Measurements from ENCODE around the gene CALHM3.
"Not testable (repeated sequence)": the region's sequence is repeated elsewhere in the genome, so short reads cannot be mapped to it uniquely, and the experiment has no call there.

The CALHM3 gene

DNA sequence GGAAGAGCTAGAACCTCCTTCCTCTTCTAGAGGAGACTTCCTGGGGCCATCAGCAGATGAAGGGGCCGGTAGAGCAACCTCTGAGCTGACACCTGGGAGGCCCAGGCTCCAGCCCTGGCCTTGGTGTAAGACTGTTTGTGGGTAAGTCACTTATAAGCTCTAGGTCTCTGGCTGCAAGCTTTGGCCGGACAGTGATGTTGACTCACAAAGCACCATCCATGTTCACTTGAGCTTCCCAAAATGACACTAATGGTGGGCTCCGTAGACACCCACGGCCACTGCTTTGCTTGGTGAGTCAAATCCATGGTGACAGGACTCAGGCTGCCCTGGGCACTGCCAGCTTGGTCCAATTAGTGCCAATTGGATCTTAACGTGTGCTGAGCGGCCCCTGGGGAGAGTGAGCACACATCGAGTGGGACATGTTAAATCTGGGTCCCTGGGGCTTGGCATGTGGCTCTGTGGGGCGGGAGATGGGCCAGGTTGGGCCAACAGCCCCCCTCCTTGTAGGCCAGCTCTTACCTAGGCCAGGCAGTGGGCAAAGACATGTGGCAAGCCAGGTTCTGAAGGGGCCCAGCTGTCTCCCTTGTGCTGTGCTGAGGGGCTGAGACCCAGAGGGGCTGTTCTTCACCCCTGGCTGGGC, 31.1 kb upstream of the CALHM3 start:
- TF ChIP-seq, protein P1, sequence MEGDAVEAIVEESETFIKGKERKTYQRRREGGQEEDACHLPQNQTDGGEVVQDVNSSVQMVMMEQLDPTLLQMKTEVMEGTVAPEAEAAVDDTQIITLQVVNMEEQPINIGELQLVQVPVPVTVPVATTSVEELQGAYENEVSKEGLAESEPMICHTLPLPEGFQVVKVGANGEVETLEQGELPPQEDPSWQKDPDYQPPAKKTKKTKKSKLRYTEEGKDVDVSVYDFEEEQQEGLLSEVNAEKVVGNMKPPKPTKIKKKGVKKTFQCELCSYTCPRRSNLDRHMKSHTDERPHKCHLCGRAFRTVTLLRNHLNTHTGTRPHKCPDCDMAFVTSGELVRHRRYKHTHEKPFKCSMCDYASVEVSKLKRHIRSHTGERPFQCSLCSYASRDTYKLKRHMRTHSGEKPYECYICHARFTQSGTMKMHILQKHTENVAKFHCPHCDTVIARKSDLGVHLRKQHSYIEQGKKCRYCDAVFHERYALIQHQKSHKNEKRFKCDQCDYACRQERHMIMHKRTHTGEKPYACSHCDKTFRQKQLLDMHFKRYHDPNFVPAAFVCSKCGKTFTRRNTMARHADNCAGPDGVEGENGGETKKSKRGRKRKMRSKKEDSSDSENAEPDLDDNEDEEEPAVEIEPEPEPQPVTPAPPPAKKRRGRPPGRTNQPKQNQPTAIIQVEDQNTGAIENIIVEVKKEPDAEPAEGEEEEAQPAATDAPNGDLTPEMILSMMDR (IDR thresholded peaks at IDR 0.05; ENCODE audit: insufficient read depth, low read depth, low read length, missing control alignments) = no peak
- H3K4me3 ChIP-seq (ENCODE audit: low read depth, low read length) = no peak overlapping the region
- no peak for DNase-seq (ENCODE audit: low read depth)

DNA sequence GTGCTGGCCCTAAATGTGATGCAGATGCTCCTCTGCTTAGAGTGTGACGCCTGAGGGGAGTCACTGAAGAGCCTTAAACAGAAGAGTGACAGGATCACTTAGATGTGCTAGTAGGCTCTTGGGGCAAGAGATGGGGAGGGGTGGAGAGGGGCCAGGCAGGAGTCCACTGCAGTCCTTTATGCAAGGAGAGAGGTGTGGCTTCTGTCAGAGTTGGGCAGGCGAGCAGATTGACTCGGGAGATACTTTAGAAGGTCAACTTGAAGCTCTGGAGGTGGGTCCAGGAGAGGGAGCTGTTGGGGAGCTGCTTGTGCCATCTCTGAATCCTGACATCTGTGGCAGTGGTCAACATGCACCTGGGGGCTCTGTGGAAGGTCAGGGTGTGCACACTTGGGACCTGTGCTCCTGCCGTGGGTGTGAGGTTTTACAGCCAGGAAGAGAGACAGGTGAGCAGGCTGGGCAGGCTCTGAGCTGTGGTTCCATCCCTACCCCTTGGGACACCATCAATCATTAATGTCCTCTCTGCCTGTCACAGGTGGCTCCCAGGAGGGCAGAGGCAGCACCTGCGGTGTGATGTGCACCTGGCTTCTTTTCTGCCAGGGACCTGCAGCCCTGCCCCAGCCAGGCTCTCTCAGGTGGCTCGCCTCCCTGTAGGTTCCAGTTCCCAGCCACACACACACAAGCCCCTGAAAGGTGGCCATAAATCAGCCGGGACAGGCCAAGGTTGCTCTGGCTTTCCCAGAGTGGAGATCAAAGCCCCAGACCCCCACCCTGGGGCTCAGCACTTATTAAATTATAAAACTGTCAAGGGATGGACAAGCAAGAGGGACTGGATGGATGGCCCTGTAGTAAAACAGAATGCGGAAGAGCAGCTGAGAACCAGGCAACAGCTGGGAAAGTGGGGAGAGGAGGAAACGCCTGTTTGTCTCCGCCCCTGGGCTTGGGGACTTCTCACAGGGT, 28.5 kb upstream of the CALHM3 start:
- no peak for DNase-seq (ENCODE audit: low read depth)
- TF ChIP-seq, protein P1 (IDR thresholded peaks at IDR 0.05; ENCODE audit: insufficient read depth, low read depth, low read length, missing control alignments) = no peak

DNA sequence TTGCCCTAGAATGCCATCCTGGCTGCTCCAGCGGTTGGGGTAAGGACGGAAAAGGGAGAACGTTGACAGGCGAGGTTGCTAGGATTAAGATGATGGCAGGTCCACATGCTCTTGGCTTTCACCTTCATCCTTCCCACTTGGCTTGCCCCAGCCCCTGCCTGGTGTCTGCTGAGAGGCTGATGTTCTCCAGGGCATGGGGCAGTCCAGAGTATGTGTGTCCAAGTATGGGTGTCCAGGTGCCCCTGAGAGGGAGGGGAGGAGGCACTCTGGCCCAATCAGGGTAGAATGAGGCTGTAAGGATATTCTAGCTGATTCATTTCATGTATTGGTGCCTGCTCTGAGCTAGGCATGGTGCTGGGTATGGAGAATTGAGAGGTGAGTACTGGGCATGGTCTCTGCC, 27.0 kb upstream of the CALHM3 start:
- TF ChIP-seq, protein P1 (IDR thresholded peaks at IDR 0.05; ENCODE audit: insufficient read depth, low read depth, low read length, missing control alignments) = no peak
- DNase-seq (ENCODE audit: low read depth) = no peak
- no peak overlapping the region for H3K4me3 ChIP-seq (ENCODE audit: low read depth, low read length)

More for the DNA sequence above, 28.5 kb upstream of the CALHM3 start:
- no peak overlapping the region for H3K4me3 ChIP-seq (ENCODE audit: low read depth, low read length)

DNA sequence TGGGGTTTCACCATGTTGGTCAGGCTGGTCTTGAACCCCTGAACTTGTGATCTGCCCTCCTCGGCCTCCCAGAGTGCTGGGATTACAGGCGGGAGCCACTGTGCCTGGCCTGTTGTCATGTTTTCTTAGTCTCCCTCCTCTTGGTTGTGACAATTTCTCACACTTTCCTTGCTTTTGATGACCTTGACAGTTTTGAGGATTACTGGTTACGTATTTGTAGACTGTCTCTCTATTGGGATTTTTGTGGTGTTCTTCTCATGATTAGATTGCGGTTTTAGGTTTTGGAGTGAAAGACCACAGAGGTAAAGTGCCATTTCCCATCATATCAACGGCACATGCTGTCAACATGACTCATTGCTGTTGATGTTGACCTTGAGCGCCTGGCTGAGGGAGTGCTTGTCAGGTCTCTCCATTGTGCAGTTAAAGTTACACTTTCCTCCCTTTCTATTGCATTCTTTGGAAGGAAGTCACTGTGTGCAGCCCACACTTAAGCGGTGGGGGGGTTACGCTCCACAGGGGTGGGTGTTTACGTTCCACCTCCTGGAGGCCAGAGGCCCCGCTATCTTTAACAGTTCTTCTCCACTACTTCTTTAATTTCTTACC, 25.2 kb upstream of the CALHM3 start:
- H3K4me3 ChIP-seq (ENCODE audit: low read depth, low read length) = no peak overlapping the region
- DNase-seq (ENCODE audit: low read depth) = peak; percentile 72
- TF ChIP-seq, protein P1 (IDR thresholded peaks at IDR 0.05; ENCODE audit: insufficient read depth, low read depth, low read length, missing control alignments) = no peak

DNA sequence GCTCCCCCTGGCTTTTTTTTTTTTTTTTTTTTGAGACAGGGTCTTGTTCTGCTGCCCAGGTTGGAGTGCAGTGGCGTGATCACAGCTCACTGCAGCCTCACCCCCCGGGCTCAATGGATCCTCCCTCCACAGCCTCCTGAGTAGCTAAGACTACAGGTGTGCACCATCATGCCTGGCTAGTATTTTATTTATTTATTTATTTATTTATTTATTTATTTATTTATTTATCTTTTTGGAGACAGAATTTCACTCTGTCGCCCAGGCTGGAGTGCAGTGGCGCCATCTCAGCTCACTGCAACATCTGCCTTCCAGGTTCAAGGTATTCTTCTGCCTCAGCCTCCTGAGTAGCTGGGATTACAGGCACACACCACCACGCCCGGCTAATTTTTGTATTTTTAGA, 24.7 kb upstream of the CALHM3 start:
- not testable (repeated sequence) for DNase-seq (ENCODE audit: low read depth); H3K4me3 ChIP-seq (ENCODE audit: low read depth, low read length)

DNA sequence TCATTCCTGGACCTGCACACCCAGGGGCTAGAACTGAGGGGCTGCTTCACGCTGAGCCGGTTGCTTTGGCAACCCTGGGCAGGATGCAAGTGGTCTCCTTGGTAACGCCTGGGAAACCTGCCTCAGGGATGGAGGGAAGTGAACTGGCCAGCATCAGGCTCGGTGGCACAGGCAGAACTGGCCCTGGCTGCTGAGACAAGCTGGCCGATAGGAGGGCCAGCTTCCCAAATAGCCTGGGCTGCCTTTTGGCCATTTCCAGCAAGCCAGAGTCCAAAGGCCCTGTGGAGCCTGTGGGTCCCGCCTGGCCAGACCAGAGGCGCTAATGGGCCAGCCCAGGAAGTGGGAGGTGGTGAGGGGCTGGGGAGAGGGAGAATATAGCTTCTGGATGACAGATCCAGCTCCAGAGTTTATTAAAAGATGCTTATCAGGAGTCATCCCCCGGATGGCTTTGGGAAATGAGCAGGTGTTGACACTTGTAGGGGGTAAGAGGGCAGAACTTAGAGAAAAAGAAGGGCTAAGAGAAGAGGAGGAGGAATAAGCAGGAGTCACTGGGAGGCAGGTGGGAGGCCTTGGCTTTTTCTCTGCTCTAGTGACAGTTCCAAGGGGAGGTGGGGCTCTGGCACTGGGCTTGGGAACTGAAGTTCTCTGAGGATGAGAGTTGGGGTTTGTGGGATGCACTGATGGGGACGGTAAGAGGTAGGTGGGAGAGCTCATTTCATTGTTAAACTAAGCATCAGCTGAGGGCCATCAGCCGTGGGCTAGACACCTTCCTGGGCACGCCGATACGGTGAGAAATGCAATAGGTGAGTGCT, 24.0 kb upstream of the CALHM3 start:
- no peak overlapping the region for H3K4me3 ChIP-seq (ENCODE audit: low read depth, low read length)
- DNase-seq (ENCODE audit: low read depth) = no peak
- TF ChIP-seq, protein P1 (IDR thresholded peaks at IDR 0.05; ENCODE audit: insufficient read depth, low read depth, low read length, missing control alignments) = no peak

All from GM12865 (cell line).